ENCODE measurements around the gene PTPN2.
"Not testable (repeated sequence)": the region's sequence is repeated elsewhere in the genome, so short reads cannot be mapped to it uniquely, and the experiment has no call there.

PTPN2 gene

GRCh38 chr18:12821408-12821807, 62.6 kb downstream of the PTPN2 start:
- DNase-seq: no peak

GRCh38 chr18:12820506-12820905, 63.5 kb downstream of the PTPN2 start:
- no peak for DNase-seq

DNA sequence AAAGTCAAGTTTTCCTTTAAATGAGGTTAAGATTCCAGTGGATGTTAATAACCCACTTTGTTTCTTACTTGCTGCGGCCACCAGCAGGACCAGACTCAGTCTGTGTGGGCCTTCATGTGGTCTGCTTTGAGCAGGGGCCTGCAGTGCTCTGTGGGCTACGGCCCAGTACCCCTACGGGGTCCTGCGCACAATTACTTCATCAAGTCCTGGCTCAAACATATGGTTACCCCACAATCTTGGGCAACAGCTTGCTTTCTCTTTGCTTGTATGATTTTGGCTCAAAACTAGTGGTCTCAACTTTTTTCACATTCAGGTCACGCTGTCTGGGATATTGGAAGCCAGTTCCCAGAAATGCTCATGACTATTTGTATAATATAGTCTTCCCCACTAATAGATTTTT, 64.2 kb downstream of the PTPN2 start:
- no peak for DNase-seq

DNA sequence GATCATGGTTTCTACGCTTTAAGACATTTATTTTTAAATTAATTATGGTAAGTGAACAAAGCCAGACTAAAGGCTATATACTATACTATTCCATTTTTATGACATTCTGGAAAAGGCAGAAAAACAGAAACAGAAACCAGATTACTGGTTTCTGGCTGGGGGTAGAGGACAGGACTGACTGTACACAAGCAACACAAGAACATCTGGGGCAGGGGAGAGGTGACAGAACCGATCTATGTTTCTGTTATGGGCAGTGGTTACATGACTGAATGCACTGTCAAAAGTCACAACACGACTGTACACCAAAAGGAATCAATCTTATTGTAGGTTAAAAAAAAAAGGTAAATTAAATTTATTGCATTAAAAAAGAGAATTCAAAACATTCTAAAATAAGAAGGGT, 64.7 kb downstream of the PTPN2 start:
- DNase-seq: no peak

DNA sequence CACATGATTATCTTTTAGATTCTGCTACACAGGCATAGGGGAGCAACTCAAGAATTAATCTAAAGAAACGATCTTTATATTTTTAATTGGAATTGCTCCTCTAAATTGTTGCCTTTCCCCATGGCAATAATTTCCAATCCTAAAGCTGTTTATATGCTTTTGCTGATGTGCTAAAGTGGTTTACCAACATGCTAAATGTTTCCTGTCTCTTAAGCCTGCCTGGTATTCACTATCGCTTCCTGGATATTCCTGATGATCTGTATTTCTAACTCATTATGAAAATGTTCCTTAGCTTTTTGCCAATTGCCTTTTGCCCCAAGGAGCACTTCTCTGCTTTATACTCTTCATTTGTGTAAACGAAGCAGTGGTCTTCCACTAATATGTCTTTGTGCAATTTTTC, 65.8 kb downstream of the PTPN2 start:
- no peak for DNase-seq

DNA sequence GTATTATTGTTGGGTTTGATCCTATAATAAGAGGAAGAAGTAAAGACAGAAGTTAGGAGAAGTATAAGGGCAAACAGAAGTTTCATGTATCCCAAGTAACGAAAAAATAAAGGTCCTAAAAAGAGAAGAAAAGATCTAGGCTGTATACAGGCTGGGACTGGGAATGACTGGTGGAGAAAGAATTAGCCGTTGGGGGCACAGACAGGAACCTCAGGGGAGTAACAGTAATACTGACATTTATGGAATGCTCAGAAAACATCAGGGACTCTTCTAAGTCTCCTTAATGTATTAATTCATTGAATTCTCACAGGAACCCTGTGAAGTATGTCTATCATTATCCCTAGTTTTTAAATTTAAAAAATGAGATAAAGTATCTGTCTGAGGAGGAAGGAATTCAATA, 67.6 kb downstream of the PTPN2 start:
- DNase-seq: no peak

- no peak for DNase-seq
Observed at GRCh38 chr18:12811191-12811950, 72.7 kb downstream of the PTPN2 start.

- no peak for DNase-seq
Observed at GRCh38 chr18:12803069-12803936, 80.7 kb downstream of the PTPN2 start.

DNA sequence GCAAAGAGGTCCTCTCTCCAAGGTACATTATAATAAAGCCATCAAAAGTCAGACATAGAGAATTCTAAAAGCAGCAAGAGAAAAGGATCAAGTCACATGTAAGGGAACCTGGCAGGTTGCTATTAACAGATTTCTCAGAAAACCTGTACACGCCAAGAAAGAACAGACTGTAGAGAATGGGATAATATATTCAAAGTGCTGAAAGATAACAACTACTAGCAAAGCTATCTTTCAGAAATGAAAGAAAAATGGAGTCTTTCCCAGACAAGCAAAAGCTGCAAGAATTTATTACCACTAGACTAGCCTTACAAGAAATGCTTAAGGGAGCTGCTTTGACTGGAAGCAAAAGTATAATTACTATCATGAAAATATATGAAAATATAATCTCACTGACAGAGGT, 81.5 kb downstream of the PTPN2 start:
- DNase-seq: no peak

- DNase-seq: no peak
Observed at GRCh38 chr18:12796448-12796847, 87.6 kb downstream of the PTPN2 start.

DNA sequence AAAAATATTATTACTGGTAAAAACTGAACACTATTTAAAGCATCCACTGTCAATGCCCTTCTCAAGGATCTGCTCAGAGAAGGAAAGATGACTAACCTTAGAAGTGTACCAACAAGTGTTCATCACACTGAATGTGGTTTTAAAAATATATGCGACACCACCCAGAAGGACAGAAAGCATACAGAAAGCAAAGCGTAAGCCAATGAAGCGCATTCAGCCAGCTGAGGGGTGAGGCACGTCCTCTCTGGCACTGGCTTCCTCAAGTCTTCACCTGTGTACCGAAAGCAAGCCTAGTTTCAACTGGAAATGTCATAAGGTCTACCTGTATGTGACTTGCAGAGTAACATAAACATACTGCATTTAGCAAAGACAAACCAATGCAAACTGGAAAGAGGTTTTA, 92.4 kb downstream of the PTPN2 start:
- no peak for DNase-seq

DNA sequence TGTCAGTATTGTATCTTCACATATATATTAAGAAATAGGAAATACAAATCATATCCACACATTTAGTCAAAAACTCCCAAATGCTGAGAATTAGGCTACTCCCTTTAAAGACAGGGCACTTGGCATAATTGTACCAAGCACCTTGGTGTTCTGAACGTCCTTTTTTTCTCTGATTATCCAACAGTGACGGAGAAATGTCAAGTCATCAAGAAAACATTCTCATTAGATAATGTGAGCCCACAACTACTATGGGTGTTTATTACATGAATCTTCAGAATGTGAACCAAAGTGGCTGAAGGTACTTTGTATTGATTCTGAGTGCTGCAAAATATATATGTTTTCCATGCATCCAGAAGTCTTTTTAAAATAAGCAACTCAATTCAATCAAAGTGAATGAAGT, 97.4 kb downstream of the PTPN2 start:
- no peak for DNase-seq

DNA sequence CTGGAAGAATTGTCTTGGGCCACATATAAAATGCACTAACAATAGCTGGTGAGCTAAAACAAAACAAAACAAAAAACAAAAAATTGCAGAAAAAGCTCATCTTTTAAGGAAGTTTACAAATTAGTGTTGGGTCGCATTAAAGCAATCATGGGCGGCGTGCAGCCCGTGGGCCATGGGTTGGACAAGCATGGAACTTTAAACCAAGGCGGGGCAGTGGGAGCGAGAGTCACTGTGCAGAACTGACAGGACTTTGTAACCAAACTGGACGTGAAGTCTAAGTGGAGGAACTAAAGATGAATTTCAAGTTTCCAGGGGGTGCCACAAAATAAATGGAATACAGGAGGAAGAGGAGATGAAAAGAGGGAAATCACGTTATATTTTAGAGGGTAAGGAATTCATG, 100.5 kb downstream of the PTPN2 start:
- DNase-seq: no peak

- DNase-seq: no peak
Observed at GRCh38 chr18:12782521-12782920, 101.5 kb downstream of the PTPN2 start.

DNA sequence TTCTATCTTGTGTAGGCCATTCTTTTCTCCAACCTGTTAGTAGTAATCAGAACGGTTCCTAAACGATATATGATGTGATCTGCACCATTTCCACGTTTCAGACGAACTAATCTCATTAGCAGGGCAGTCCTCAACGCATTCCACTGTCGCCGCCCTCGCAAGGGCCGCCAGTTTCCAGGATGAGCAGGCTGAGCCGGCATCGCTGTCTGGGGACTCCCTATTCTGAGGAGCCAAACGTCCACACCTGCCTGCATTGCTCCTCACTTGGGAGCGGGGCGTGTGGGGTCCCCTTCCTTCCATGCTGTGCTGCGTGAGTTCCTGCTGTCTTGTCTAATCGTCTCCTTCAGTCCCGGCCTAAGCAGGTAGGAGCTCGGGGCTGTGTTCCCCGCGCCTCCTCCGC, 104.6 kb downstream of the PTPN2 start:
- no peak for DNase-seq

DNA sequence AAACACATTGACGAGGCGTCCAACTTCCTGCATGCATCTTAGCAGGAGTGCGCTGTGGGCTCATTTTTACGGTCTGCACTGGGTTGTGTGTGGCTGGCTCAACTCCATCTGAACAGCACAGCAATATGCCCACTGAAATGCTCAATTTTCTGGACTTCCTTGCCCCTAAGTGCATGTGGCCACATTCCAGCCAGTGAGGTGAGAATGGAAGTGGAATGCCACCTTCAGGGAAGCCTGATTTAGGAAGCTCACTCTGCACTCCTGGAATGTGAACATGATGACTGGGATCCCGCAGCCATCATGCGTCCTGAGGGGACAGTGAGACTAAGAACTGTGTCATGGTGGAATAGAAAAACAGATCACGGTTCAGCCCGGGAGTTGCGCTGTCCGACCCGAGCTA, 105.0 kb downstream of the PTPN2 start:
- DNase-seq: no peak

- DNase-seq: no peak
Observed at GRCh38 chr18:12777500-12777944, 106.5 kb downstream of the PTPN2 start.

GRCh38 chr18:12776821-12777471, 107.1 kb downstream of the PTPN2 start:
- no peak for DNase-seq

DNA sequence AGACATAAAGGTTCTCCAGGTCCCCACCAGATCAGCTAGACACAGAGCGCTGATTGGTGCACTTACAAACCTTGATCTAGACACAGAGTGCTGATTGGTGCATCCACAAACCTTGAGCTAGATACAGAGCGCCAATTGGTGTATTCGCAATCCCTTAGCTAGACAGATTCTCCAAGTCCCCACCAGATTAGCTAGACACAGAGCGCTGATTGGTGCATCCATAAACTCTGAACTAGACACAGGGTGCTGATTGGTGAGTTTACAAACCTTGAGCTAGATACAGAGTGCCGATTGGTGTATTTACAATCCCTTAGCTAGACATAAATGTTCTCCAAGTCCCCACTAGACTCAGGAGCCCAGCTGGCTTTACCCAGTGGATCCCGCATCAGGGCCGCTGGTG, 107.6 kb downstream of the PTPN2 start:
- not testable (repeated sequence) for DNase-seq

- no peak for DNase-seq
Observed at GRCh38 chr18:12774982-12775381, 109.1 kb downstream of the PTPN2 start.

DNA sequence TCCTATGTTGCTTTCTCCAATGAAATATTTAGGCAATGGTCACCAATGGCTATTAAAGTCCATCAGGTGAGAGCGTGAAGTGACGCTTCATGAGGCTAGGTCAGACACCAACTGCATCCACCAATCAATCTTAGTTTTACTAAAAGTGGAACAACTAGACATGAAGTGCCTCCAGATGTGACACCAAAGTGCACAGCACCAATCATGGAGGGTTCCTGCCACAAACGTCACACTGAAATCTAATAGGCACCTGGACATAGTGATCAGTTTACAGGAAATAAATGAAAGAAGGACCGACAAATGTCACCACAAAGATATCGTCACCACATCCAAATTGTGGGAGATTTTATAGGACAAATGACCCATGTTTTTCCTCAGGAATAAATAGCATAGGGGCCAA, 110.7 kb downstream of the PTPN2 start:
- DNase-seq: no peak

DNA sequence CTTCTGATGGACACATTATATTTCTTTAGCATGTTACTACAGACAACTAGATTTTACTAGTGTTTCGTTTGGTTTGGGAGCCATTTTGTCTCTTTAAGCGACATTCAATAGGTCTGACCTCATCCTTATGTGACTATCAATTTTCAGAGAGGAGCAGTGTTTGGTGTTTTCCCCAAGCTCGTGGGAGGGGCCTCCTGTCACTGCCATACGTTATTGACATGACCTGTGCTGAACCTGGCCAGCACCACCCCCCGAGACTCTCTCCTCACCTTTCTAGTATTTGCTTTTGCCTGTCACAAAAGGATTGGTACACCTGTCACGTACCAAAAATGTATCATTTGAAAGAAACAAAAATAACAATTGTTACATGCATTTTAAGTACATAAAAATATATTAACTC, 111.9 kb downstream of the PTPN2 start:
- no peak for DNase-seq

DNA sequence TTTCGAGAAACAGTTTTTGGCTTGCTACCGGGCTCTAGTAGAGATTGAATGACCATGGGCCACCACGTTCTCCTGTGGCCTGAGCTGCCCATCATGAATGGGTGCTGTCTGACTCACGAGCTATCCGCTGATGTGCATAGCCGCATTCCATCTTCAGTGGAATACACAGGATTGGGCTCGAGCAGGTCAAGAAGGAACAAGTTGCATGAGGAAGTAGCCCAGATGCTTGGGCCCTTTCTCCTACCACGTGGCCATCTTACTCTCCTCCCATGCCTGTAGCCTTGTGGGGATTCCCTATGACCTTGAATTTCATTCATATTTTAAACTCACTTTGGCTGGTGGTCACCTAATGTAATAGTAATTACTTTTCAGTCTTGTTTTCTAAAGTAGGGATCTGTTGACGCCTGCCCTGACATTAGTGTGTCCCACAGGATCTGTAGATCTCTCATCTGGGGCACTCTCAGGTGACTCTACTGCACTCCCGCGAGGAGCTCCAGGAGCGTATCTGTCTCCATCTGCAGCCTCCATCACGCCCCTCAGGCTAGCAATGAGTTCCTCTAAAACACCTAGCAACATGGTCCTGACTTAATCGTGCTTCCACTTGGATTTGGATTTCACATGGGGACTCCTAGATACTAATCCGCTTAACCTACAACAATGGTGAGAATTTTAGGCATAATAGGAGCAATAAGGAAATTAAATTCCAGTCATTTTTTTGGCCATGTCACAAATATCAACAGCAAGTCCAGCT, 113.4 kb downstream of the PTPN2 start:
- DNase-seq: no peak
